Activated CD8-positive, alpha-beta memory T cell treated with anti-CD3 and anti-CD28 coated beads for 24 hours (primary cell): ENCODE measurements around the gene EPO.
"Not testable (repeated sequence)": the region's sequence is repeated elsewhere in the genome, so short reads cannot be mapped to it uniquely, and the experiment has no call there.

ENCODE experiments used
- DNase-seq: peaks from one replicate; pipeline ENCODE4 v3.0.0-alpha.2; 2020

Gene EPO

DNA sequence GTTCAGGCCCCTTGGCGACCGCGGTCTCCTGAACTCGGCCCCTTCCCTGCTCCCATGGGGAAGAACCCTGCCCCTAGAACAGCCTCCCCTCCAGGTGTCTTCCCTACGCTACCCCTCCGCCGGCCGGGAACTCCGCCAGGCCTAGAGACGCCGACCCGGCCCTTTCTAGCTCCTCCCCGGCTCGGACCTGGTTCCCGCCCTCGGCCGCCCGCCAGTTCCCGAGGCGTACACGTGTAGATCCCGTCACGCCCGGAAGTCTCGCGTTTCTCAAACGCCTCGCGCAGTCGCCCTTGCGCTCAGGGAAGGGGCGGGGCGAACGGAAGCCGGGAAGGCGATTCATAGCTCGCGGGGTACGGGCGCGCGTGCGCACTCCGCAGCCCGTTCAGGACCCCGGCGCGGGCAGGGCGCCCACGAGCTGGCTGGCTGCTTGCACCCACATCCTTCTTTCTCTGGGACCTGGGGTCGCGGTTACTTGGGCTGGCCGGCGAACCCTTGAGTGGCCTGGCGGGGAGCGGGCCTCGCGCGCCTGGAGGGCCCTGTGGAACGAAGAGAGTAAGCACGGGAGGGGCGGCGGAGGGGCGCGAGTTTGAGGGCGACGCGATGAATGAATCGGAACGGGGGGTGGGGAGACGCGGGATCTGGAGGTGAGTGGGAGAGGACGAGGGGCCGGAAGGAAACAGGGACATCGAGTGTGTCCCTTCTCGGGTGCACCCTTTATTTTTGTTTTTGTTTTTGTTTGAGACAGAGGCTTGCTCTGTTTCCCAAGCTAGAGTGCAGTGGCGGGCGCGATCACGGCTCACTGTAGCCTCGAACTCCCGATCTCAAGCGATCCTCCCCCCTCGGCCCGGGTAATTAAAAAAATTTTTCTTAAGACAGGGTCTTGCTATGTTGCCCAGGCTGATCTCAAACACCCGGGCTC lies 14.3 kb upstream of the EPO start, which contains the start of gene POP7:
Gene POP7 (plus strand): TSS at position 369 of the 919 bp plus-strand sequence. CDS start 710 bp downstream, outside the sequence.
- DNase-seq = peak; percentile 99

DNA sequence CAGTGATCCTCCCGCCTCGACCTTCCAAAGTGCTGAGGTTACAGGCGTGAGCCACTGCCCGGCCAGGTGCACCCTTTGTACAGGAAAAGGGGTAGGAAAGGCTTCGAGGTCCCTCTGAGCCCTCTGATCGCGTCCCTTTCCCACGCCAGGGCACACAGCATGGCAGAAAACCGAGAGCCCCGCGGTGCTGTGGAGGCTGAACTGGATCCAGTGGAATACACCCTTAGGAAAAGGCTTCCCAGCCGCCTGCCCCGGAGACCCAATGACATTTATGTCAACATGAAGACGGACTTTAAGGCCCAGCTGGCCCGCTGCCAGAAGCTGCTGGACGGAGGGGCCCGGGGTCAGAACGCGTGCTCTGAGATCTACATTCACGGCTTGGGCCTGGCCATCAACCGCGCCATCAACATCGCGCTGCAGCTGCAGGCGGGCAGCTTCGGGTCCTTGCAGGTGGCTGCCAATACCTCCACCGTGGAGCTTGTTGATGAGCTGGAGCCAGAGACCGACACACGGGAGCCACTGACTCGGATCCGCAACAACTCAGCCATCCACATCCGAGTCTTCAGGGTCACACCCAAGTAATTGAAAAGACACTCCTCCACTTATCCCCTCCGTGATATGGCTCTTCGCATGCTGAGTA lies 13.5 kb upstream of the EPO start:
- DNase-seq = no peak

DNA sequence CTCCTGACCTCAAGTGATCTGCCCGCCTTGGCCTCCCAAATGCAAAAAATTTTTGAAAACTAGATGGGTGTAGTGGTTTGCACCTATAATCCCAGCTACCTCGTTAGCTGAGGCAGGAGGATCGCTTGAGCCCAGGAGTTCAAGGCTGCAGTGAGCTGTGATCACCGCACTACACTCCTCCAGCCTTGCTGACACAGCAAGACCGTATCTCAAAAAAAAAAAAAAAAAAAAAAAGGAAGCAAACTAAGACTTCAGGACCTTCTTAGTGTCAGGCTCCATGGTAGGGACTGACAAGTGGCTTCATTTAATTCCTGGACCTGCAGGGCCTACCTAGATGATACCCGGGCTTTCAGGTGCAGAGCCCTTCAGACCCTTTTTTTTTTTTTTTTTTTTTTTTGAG lies 11.9 kb upstream of the EPO start:
- DNase-seq = no peak

DNA sequence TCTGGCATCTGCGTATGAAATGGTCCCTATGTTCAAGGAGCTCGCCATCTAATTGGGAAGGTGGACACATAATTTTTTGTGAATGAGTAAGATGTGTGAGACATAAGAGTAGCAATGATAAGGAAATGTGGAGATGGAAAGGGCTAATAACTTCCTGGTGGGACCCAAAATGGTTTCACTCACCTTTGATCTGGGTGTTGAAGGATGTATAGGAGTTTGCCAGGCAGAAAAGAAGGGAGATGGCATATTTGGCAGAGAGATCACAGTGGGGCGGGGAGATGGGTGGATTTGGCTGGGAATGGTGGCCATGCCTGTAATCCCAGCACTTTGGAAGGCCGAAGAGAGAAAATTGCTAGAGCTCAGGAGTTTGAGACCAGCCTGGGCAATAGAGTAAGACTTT lies 9.8 kb upstream of the EPO start:
- no peak for DNase-seq

DNA sequence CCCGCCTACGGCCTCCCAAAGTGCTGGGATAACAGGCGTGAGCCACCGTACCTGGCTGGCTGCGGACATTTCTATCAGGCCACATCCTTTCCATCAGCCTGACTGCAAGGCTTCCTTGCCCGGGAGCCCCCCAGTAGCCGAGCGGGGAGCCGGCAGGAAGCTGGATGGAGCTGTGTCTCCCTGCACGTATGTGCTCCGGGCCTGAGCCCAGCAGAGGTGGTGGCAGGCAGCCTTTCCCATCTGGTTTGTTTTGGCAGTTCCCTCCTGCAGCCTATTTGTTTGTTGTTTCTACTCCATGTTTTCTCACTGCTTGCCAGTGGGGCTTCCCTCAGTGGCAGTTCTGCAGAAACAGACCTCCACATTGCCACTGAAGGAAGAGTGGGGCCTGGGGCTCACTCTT lies 8.9 kb upstream of the EPO start:
- no peak for DNase-seq

DNA sequence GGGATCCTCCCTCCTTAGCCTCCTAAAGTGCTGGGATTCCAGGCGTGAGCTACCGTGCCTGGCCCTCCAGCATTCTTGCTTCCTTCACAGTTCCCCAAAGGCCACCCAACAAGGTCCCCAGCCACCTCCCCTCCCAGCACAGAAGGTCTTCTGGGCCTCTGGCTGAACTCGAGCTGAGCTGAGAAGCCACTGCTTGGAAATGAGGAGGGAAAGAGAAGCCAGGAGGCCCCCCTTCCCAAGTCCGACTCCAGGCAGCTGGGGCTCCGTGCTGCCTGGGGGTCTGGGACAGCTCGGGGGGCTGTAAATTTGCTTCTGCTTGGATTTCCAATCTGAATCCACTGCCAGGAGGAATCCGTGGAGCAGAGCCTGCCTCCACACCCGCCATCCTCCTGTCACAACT lies 5.5 kb upstream of the EPO start:
- DNase-seq = no peak

DNA sequence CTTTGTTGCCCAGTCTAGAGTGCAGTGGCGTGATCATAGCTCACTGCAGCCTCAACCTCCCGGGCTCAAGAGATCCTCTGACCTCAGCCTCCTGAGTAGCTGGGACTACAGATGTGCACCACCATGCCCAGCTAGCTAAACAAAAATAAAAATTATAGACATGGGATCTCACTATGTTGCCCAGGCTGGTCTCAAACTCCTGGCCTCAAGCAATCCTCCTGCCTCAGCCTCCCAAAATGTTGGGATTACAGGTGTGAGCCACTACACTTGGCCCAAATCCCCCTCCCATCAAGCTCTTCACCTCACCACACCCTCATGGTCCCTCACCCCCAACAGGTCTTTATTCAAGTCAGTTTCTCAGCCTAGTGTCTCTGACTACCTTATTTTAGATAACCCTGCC lies 3.2 kb upstream of the EPO start:
- not testable (repeated sequence) for DNase-seq

DNA sequence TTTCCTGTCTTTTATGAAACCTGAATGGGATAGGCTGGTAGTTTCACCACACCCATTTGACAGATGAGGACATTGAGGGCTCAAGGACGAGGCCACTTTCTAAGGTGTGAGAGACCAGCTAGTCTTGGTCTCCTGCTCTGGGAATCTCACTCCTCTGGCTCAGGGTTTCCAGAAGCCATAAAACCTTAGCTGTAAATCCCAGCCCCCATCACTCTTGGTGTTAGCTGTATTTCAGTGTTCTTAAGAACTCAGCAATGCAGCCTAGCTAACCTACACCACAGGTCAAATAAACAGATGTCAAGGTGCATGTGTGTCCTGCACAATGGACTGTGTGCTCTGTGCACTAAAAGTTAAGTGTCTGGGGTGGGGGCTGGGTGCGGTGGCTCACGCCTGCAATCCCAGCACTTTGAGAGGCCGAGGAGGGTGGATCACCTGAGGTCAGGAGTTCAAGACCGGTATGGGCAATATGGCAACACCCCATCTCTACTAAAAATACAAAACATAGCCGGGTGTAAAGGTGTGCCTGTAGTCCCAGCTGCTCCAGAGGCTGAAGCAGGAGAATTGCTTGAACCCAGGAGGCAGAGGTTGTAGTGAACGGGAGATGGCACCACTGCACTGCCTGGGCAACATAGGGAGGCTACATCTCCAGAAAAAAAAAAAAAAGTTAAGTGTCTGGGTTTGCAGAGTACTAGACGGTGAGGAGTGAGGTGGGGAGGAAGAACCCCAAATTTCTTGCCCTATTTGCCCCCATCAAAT lies 567 bp upstream of the EPO start:
- DNase-seq = no peak

DNA sequence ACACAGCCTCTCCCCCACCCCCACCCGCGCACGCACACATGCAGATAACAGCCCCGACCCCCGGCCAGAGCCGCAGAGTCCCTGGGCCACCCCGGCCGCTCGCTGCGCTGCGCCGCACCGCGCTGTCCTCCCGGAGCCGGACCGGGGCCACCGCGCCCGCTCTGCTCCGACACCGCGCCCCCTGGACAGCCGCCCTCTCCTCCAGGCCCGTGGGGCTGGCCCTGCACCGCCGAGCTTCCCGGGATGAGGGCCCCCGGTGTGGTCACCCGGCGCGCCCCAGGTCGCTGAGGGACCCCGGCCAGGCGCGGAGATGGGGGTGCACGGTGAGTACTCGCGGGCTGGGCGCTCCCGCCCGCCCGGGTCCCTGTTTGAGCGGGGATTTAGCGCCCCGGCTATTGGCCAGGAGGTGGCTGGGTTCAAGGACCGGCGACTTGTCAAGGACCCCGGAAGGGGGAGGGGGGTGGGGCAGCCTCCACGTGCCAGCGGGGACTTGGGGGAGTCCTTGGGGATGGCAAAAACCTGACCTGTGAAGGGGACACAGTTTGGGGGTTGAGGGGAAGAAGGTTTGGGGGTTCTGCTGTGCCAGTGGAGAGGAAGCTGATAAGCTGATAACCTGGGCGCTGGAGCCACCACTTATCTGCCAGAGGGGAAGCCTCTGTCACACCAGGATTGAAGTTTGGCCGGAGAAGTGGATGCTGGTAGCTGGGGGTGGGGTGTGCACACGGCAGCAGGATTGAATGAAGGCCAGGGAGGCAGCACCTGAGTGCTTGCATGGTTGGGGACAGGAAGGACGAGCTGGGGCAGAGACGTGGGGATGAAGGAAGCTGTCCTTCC lies 620 bp downstream of the EPO start:
- DNase-seq = no peak

DNA sequence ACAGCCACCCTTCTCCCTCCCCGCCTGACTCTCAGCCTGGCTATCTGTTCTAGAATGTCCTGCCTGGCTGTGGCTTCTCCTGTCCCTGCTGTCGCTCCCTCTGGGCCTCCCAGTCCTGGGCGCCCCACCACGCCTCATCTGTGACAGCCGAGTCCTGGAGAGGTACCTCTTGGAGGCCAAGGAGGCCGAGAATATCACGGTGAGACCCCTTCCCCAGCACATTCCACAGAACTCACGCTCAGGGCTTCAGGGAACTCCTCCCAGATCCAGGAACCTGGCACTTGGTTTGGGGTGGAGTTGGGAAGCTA lies 1.2 kb downstream of the EPO start:
- no peak for DNase-seq

DNA sequence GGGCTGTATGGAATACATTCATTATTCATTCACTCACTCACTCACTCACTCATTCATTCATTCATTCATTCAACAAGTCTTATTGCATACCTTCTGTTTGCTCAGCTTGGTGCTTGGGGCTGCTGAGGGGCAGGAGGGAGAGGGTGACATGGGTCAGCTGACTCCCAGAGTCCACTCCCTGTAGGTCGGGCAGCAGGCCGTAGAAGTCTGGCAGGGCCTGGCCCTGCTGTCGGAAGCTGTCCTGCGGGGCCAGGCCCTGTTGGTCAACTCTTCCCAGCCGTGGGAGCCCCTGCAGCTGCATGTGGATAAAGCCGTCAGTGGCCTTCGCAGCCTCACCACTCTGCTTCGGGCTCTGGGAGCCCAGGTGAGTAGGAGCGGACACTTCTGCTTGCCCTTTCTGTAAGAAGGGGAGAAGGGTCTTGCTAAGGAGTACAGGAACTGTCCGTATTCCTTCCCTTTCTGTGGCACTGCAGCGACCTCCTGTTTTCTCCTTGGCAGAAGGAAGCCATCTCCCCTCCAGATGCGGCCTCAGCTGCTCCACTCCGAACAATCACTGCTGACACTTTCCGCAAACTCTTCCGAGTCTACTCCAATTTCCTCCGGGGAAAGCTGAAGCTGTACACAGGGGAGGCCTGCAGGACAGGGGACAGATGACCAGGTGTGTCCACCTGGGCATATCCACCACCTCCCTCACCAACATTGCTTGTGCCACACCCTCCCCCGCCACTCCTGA lies 2.4 kb downstream of the EPO start:
- no peak for DNase-seq

DNA sequence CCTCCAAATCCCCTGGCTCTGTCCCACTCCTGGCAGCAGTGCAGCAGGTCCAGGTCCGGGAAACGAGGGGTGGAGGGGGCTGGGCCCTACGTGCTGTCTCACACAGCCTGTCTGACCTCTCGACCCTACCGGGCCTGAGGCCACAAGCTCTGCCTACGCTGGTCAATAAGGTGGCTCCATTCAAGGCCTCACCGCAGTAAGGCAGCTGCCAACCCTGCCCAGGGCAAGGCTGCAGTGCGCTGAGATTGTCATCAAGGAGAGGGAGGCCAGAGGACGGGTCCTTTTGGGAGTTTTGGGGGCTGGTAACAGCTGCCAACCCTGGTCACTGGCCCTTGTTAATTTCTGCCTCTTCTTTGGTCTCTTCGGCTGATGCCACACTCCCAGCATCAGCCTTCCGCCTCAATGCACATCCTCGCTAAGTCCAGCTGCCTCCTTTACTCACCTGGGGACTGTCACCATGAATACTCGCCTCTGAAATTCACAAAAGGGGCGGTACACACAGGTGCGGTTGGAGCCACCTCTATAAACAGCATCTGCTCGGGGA lies 3.5 kb downstream of the EPO start:
- DNase-seq = no peak

DNA sequence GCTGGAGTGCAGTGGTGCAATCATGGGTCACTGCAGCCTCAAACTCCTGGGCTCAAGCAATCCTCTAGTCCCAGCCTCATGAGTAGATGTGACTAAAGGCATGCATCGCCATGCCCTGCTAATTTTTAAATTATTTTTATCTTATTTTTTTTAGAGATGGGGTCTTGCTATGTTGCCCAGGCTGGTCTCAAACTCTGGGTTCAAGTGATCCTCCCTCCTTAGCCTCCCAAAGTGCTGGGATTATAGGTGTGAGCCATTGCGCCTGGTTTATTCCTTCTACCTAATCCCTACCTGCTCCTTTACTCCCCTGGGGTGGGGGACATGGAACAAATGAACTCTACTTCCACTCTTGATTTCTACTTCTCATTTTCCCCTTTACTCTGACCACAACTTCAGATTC lies 4.1 kb downstream of the EPO start:
- DNase-seq = not testable (repeated sequence)

DNA sequence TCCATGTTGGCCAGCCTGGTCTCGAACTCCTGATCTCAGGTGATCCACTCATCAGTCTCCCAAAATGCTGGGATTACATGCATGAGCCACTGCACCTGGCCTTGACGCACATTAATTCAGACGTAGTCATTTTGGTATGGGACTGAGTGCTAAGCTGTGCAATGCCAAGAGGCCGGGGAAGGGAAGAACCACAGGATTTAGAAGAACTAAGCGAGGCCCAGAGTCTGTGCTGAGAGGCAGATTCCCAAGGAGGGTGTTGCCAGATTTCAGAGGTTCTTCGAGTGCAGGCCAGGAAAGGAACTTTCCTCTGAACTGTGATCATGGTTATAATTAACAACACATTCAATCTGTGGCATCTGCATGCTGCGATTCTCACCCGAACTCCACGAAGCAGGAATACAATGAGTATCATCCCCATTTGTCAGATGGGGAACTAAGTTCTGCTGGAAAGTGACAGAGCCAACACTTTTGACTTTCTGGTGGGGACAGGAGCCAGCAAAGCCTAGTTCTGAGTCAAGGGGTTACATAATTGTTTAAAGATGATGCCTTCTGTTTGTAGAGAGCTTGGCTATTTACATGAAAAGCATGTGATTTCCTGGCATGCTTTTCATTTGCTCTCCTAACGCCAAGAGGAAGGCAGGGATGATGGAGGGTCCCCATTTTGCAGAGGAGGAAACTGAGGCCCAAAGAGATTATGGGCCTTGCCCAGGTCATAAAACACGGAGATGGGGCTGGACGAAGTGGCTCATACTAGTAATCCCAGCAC lies 6.9 kb downstream of the EPO start:
- no peak for DNase-seq

DNA sequence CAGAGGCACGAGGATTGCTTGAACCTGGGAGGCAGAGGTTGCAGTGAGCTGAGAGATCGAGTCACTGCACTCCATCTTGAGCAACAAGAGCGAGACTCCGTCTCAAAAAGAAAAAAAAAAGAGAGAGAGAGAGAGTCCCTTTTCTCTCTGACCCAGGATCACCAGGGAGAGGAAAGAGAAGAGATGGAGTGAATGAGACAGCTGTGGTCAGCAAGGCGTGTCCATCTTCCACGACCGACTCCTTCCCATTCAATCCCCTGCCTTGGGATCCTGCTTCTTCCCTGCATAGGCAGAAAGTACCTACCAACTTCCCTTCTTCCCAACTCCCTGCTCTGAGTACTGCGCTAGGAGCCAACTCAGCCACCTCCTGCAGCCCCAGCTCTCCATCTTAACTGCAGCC lies 7.9 kb downstream of the EPO start:
- DNase-seq = no peak

DNA sequence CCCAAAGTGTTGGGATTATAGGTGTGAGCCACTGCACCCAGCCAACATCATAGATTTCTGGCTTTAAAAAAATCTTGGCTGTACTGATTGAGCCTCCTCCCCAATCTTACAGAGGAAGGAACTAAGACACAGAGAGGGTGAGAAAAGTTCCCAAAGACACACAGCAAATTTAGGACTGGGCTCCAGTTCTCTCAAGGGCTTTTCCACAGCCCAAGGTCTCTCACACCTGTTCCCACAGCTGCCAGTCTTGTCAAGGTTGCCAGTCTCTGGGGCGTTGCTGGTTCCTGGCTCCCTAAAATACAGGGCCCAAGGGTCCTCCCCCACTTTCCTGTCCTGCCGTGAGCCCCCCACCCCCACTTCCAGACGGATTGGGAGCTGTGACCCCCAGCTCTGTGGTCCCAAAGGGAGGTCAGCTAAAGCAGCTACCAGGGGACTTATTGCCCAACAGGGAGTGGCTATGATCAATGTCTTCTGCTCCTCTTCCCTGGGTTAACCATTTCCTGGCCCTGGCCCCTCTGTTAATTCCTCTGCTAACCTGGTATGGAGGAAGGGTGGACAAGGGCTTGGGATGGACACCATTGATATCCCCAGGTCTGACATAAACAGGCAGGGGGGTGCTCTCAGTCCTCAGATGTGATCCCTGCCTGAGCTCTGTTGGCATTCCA lies 10.0 kb downstream of the EPO start:
- no peak for DNase-seq

DNA sequence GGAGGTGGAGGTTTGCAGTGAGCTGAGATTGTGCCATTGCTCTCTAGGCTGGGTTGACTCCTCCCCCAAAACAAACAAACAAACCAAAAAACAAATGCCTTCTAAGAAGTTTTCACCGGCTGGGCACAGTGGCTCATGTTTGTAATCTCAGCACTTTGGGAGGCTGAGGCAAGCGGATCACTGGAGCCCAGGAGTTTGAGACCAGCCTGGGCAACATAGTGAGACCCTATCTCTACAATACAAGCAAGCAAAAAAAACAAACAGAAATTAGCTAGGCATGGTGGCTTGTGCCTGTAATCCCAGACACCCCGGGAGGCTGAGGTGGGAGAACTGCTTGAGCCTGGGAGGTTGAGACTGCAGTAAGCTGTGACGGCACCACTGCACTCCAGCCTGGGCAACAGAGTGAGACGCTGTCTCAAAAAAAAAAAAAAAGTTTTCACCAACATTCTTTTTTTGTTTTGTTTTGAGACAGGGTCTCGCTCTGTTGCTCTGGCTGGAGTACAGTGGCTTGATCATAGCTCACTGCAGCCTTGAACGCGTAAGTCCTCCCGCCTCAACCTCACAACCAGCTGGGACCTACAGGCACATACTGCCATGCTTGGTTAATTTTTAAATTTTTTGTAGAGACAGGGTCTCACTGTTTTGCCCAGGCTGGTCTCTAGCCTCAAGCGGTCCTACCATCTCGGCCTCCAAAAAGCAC lies 11.8 kb downstream of the EPO start:
- no peak for DNase-seq

DNA sequence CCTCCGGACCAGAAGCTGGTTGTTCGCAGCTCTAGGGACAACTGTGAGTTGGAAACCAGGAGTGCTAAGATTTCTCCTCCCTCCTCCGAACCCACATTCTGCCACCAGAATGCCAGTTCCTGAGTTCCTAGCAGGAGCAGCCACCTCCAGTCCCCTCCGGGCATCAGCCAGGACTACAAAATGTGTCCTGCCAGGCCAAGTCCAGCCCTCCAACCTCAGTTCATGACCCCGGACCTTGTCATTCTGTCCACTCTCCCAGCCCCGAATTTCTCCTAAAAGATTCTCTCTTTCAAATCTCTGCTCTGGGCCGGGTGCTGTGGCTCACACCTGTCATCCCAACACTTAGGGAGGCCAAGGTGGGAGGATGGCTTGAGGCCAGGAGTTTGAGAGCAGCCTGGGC lies 15.5 kb downstream of the EPO start:
- no peak for DNase-seq

DNA sequence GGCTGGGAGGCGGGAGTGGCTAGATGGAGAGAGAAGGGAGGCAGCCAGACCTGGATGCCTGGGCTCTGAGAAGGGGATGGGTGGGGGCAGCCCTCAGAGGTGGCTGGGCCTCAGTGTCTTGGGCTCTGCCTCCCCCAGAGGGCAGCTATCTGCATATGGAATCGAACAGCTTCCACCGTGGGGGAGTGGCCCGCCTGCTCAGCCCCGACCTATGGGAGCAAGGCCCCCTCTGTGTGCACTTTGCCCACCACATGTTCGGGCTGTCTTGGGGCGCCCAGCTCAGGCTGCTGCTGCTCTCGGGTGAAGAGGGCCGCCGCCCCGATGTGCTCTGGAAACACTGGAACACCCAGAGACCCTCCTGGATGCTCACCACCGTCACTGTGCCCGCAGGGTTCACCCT lies 16.4 kb downstream of the EPO start:
- DNase-seq = no peak

DNA sequence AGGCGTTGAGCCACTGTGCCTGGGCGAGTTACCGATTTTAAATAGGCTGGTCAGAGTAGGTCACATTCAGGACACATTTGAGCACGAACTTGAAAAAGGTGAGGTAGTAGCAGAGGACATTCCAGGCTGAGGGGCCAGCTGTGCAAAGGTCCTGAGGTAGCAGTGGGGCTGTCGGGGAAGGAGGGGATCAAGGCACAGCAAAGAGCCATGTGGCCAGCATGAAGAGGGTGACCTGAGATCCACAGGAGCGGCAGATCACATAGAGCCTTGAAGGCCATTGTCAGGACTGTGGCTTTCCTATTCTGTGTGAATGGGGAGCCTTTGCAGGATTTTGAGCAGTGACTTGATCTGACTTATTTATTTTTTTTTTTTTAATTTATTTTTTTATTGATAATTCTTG lies 19.7 kb downstream of the EPO start:
- no peak for DNase-seq
